Spleen (tissue), 11 donors: ENCODE measurements around the gene CASKIN2. TPM values are rescaled to one million over a fixed set of nuclear protein-coding genes. Genes with fewer than 3 reads are reported as not detected.
A peak's percentile ranks its signal among the peaks of the same experiment; 100 is the strongest.

ENCODE experiments used
- DNase-seq: peaks from one replicate; pipeline ENCODE4 v3.0.0-alpha.2; 2020
- H3K27ac ChIP-seq, 8 donors: fragments of 200-600 bp; sonication (generic) in 7 of 8; 1 replicate in 4 of 8; 2 replicates in 4 of 8; pipeline versions ENCODE4 v1.5.0 to v1.8.0; 2016 to 2021; ENCODE audit warnings: inconsistent platforms in 4 of 8, mild to moderate bottlenecking in 4 of 8, moderate library complexity in 1 of 8
- H3K27me3 ChIP-seq, 7 donors: fragments of 200-600 bp; sonication (generic) in 6 of 7; replicated peaks in 1 of 7; 1 replicate in 4 of 7; 2 replicates in 3 of 7; pipeline versions ENCODE4 v1.5.0 to v1.8.0; 2016 to 2021; ENCODE audit warnings: inconsistent platforms in 3 of 7, mild to moderate bottlenecking in 1 of 7
- H3K36me3 ChIP-seq, 6 donors: fragments of 200-600 bp; sonication (generic) in 5 of 6; 1 replicate in 4 of 6; 2 replicates in 2 of 6; pipeline versions ENCODE4 v1.5.0 to v1.8.0; 2016 to 2021; ENCODE audit warnings: inconsistent platforms in 2 of 6
- H3K4me1 ChIP-seq, 6 donors: fragments of 200-600 bp; sonication (generic) in 5 of 6; 1 replicate in 3 of 6; 2 replicates in 3 of 6; pipeline versions ENCODE4 v1.5.0 to v1.8.0; 2016 to 2021; ENCODE audit warnings: inconsistent platforms in 3 of 6
- H3K4me3 ChIP-seq, 8 donors: fragments of 200-600 bp; sonication (generic) in 7 of 8; 1 replicate in 4 of 8; 2 replicates in 4 of 8; pipeline versions ENCODE4 v1.5.0 to v1.8.0; 2016 to 2021; ENCODE audit warnings: inconsistent platforms in 4 of 8, mild to moderate bottlenecking in 4 of 8, moderate library complexity in 2 of 8
- H3K9me3 ChIP-seq, 8 donors: fragments of 200-600 bp; sonication (generic) in 7 of 8; 1 replicate in 4 of 8; 2 replicates in 4 of 8; pipeline versions ENCODE4 v1.5.0 to v1.8.0; 2016 to 2021; ENCODE audit warnings: inconsistent platforms in 4 of 8
- CTCF ChIP-seq, 11 experiments: fragments of 200-600 bp in 7 of 11; fragments of 450-650 bp in 4 of 11; sonication (generic) in 4 of 11; IDR thresholded peaks in 8 of 11; conservative IDR thresholded peaks in 3 of 11; 1 replicate in 7 of 11; 2 replicates in 4 of 11; pipeline versions ENCODE4 v1.4.0 to v1.8.0; 2016 to 2021; ENCODE audit warnings: antibody characterized with exemption in 11 of 11, inconsistent platforms in 4 of 11, mild to moderate bottlenecking in 1 of 11
- POLR2A ChIP-seq, 3 donors: fragments of 450-650 bp; IDR thresholded peaks; one replicate each; pipeline ENCODE4 v1.5.1; 2017; ENCODE audit warnings: antibody characterized with exemption in 3 of 3, mild to moderate bottlenecking in 1 of 3
- POLR2AphosphoS5 ChIP-seq, 3 donors: sonication (generic); formaldehyde crosslinking; IDR thresholded peaks; one replicate each; pipeline ENCODE4 v1.5.1; 2017; ENCODE audit warnings: antibody characterized with exemption in 3 of 3
- WGBS, 5 donors: extraction: QIAGEN DNeasy Blood & Tissue Kit in 3 of 5; methylation state at CpG; one replicate each; pipeline versions ENCODE4 v1.1.5 to v1.1.7; 2013 to 2018; 5-methylcytosine and 5-hydroxymethylcytosine counted together
- intact Hi-C: fragments of 100-400 bp; cut with DNase I; formaldehyde crosslinking; loops from one replicate; pipeline ENCODE4 v1.15.0; 2023; ENCODE audit warnings: low total_unique reads
- polyA plus RNA-seq, 3 donors: library from polyadenylated mRNA; stranded (reverse); fragments of 200-250 nt; gene quantifications; one replicate each; pipeline ENCODE4 v1.2.1, GENCODE V29; 2013
- total RNA-seq, 7 donors: library from RNA; depleted of rRNA in 3 of 7; stranded (reverse); fragments of >200 nt in 3 of 7; fragmentation: NEBNext Ultra II Directional in 4 of 7; extraction: Animal tissue kit (Norgen Biotek cat#: 25700) in 4 of 7; gene quantifications; one replicate each; pipeline versions ENCODE4 v1.1.0 to v1.2.1, GENCODE V29; 2016 to 2021
- donor health status: healthy with polysubstance abuse.
- donor health status: DM: no; HTN: no; CAD: no; lungs with moderate emphysema.
- donor health status: DM: no; HTN: no; CAD: no.
- donor health status: Bipolar disorder and iron deficiency.
- donor health status: healthy.
- donor health status: DM: no; HTN: no; CAD: no.
- donor health status: DM: yes; HTN: yes; CAD: no.

The CASKIN2 gene
- total and polyA plus RNA-seq, 10 donors = 4.7 to 135 (median 41.9) TPM

- H3K27me3 ChIP-seq = no peaks in the 10 kb centered on the region
- DNase-seq = no peak
- TF ChIP-seq POLR2A (IDR thresholded peaks at IDR 0.05) = no peak
- WGBS, 5 donors = 72 to 79% (median 74%) methylated on average over 13 to 14 of the region's 14 CpGs
- no peaks in the 10 kb centered on the region for H3K9me3 ChIP-seq
- H3K4me3 ChIP-seq = no peak overlapping the region
- H3K27ac ChIP-seq = peak overlapping the region in 3 of 8 donors; percentile 48 to 66 (median 48)
- H3K36me3 ChIP-seq = peaks cover 0 to 74% (median 34%) of the 10 kb centered on the region in 6 donors
- intact Hi-C loops = no loop called here
- peaks cover 16 to 70% (median 50%) of the 10 kb centered on the region in 6 donors for H3K4me1 ChIP-seq
These were observed 25.8 kb downstream of the CASKIN2 start for GRCh38 chr17:75489511-75489955.

DNA sequence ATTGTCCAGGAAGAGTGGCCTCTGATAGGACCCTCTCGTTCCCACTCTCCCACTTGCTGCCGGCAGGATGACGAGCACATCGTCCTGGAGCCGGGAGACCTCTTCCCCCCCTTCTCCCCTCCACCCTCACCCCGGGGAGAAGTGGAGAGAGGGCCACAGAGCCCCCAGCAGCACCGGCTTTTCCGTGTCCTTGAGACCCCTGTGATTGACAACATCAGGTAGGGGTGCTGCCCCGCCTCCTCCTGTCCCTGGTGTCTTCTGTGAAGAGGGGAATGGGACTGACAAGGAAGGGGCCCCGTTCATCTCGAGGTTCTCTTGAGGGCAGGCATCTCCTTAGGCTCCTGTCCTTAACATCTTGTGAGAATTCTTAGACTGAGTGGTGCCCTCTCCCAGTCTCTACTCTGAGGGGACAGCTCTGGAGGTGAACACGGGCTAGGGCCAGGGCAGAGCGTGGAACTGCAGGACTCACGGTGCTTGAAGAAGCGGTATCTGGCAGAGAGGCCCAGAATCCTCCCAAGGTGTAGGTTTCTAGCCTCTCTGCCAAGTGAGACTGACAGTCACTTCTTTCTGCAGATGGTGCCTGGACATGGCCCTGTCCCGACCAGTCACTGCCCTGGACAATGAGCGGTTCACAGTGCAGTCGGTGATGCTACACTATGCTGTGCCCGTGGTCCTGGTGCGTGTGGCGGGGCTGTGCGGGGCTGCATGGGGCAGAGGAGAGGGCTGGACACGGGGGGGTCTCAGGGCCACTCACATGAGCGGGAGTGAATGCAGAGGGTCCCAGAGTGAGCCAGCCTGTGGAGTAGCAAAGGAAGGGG, 26.4 kb downstream of the CASKIN2 start:
- DNase-seq = peak; percentile 69
- no peaks in the 10 kb centered on the region for H3K9me3 ChIP-seq
- H3K27me3 ChIP-seq = no peaks in the 10 kb centered on the region
- H3K4me3 ChIP-seq = no peak overlapping the region
- intact Hi-C loops = no loop called here
- peak overlapping the region in 3 of 8 donors; percentile 78 to 82 (median 79) for H3K27ac ChIP-seq
- TF ChIP-seq CTCF (IDR thresholded peaks at IDR 0.05 in 8 of 11, conservative IDR thresholded peaks at IDR 0.05 in 3 of 11) = no peak
- no peak for TF ChIP-seq POLR2A (IDR thresholded peaks at IDR 0.05)
- TF ChIP-seq POLR2AphosphoS5 (IDR thresholded peaks at IDR 0.05) = no peak
- 90 to 93% (median 91%) methylated on average over 24 of the region's 24 CpGs for WGBS, 5 donors
- H3K36me3 ChIP-seq = peaks cover 0 to 68% (median 29%) of the 10 kb centered on the region in 6 donors
- peaks cover 16 to 71% (median 50%) of the 10 kb centered on the region in 6 donors for H3K4me1 ChIP-seq

DNA sequence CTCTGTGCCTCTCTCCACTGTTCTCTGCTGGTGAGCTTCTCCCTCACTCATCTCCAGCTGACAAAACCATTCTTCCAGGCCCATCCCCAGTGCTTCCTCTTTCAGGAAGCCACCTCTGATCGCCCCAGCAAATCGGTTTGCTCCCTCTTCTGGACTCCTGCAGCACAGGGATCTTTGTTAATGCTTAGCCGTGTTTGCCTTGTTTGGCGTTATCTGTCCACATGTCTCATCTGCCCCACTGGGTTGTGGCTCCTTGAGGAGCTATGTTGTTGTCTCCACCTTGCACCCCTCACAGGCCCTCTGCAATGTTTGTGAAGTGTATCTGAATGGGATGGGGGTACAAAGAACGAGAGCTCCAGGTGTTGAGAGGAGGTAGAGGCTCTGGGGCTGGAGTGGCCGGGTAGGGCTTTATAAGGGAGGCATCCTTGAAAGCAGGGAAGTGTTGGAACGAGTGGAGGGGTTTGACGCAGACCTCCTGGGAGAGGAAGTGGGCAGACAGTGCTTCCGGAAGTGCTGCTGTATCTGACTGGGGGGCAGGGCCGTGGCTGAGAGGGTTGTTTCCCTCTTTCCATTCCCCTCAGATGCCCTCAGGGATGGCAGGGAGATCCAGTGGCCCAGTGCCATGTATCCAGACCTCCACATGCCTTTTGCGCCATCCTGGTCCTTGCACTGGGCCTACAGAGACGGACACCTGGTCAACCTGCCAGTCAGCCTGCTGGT, 27.8 kb downstream of the CASKIN2 start:
- 20 to 24% (median 23%) methylated on average over 12 of the region's 12 CpGs for WGBS, 5 donors
- Histone ChIP-seq H3K27ac (peak overlapping the region; percentile 41 to 82 (median 74)), H3K27me3 (no peaks in the 10 kb centered on the region), H3K9me3 (no peaks in the 10 kb centered on the region), H3K36me3 (peaks cover 0 to 59% (median 15%) of the 10 kb centered on the region in 6 donors), H3K4me1 (peaks cover 16 to 85% (median 52%) of the 10 kb centered on the region in 6 donors), H3K4me3 (peak overlapping the region in 1 of 8 donors; percentile 38)
- intact Hi-C loops = no loop called here
- TF ChIP-seq CTCF (IDR thresholded peaks at IDR 0.05 in 8 of 11, conservative IDR thresholded peaks at IDR 0.05 in 3 of 11) (peak in 2 of 11 experiments; percentile 10 to 24), POLR2AphosphoS5 (IDR thresholded peaks at IDR 0.05) (peak in 2 of 3 donors; percentile 65 to 76), POLR2A (IDR thresholded peaks at IDR 0.05) (no peak)
- DNase-seq = peak; percentile 90

GRCh38 chr17:75486951-75487350, 28.4 kb downstream of the CASKIN2 start:
- peak overlapping the region; percentile 41 to 82 (median 74) for H3K27ac ChIP-seq
- TF ChIP-seq CTCF (IDR thresholded peaks at IDR 0.05 in 8 of 11, conservative IDR thresholded peaks at IDR 0.05 in 3 of 11) (no peak), POLR2A (IDR thresholded peaks at IDR 0.05) (no peak), POLR2AphosphoS5 (IDR thresholded peaks at IDR 0.05) (no peak)
- H3K9me3 ChIP-seq = no peaks in the 10 kb centered on the region
- peak overlapping the region in 1 of 8 donors; percentile 38 for H3K4me3 ChIP-seq
- 77 to 88% (median 85%) methylated on average over 5 of the region's 5 CpGs for WGBS, 5 donors
- intact Hi-C loops = no loop called here
- no peak for DNase-seq
- peaks cover 0 to 56% (median 9%) of the 10 kb centered on the region in 6 donors for H3K36me3 ChIP-seq
- H3K27me3 ChIP-seq = no peaks in the 10 kb centered on the region
- H3K4me1 ChIP-seq = peaks cover 16 to 91% (median 55%) of the 10 kb centered on the region in 6 donors
